Tibial artery (tissue), 4 donors: ENCODE results near the gene MID1IP1.

Experiments
- DNase-seq, 2 donors: peaks; one replicate each; pipeline ENCODE4 v3.0.0-alpha.2; 2019
- H3K27ac ChIP-seq, 2 donors: fragments of 200-600 bp; sonication (generic) in 1 of 2; 1 replicate in 1 of 2; 2 replicates in 1 of 2; pipeline ENCODE4 v1.5.1; 2018 to 2019; ENCODE audit warnings: mild to moderate bottlenecking in 1 of 2
- H3K27me3 ChIP-seq, 2 donors: fragments of 200-600 bp; sonication (generic) in 1 of 2; one replicate each; pipeline versions ENCODE4 v1.5.1 to v1.6.0; 2016 to 2019
- H3K36me3 ChIP-seq, 3 donors: fragments of 200-600 bp; sonication (generic) in 2 of 3; one replicate each; pipeline ENCODE4 v1.5.1; 2016 to 2019; ENCODE audit warnings: mild to moderate bottlenecking in 2 of 3
- H3K4me1 ChIP-seq, 4 donors: fragments of 200-600 bp; sonication (generic) in 2 of 4; 1 replicate in 3 of 4; 2 replicates in 1 of 4; pipeline ENCODE4 v1.5.1; 2016 to 2019
- H3K4me3 ChIP-seq, 2 donors: fragments of 200-600 bp; sonication (generic) in 1 of 2; 1 replicate in 1 of 2; 2 replicates in 1 of 2; pipeline ENCODE4 v1.5.1; 2018 to 2019; ENCODE audit warnings: mild to moderate bottlenecking in 2 of 2
- H3K9me3 ChIP-seq, 3 donors: fragments of 200-600 bp; sonication (generic) in 1 of 3; one replicate each; pipeline ENCODE4 v1.5.1; 2016 to 2019
- intact Hi-C: fragments of 100-400 bp; cut with DNase I; formaldehyde crosslinking; loops from one replicate; pipeline ENCODE4 v1.15.0; 2023; ENCODE audit warnings: low total_unique reads
- TF ChIP-seq, protein P1 (sequence below), 2 experiments: fragments of 200-600 bp in 1 of 2; fragments of 450-650 bp in 1 of 2; IDR thresholded peaks; one replicate each; pipeline ENCODE4 v1.5.1; 2017 to 2019; ENCODE audit warnings: antibody characterized with exemption in 2 of 2, mild to moderate bottlenecking in 1 of 2, moderate library complexity in 1 of 2

MID1IP1 gene

GRCh38 chrX:38803588-38804431, 2.6 kb downstream of the MID1IP1 start:
- TF ChIP-seq, protein P1, sequence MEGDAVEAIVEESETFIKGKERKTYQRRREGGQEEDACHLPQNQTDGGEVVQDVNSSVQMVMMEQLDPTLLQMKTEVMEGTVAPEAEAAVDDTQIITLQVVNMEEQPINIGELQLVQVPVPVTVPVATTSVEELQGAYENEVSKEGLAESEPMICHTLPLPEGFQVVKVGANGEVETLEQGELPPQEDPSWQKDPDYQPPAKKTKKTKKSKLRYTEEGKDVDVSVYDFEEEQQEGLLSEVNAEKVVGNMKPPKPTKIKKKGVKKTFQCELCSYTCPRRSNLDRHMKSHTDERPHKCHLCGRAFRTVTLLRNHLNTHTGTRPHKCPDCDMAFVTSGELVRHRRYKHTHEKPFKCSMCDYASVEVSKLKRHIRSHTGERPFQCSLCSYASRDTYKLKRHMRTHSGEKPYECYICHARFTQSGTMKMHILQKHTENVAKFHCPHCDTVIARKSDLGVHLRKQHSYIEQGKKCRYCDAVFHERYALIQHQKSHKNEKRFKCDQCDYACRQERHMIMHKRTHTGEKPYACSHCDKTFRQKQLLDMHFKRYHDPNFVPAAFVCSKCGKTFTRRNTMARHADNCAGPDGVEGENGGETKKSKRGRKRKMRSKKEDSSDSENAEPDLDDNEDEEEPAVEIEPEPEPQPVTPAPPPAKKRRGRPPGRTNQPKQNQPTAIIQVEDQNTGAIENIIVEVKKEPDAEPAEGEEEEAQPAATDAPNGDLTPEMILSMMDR (IDR thresholded peaks at IDR 0.05) = no peak
- DNase-seq = peak; percentile 83 to 91
- no peaks in the 10 kb centered on the region for H3K27me3 ChIP-seq
- peak overlapping the region; percentile 92 to 96 for H3K27ac ChIP-seq
- H3K4me3 ChIP-seq = peak overlapping the region; percentile 70 to 81
- intact Hi-C loops = loop anchor here (5.0 kb wide), 1 partner anchor 928 kb away; no protein-coding TSS in a partner anchor
- no peaks in the 10 kb centered on the region for H3K9me3 ChIP-seq
- H3K36me3 ChIP-seq = no peaks in the 10 kb centered on the region
- peaks cover 0 to 42% (median 0%) of the 10 kb centered on the region in 4 donors for H3K4me1 ChIP-seq

DNA sequence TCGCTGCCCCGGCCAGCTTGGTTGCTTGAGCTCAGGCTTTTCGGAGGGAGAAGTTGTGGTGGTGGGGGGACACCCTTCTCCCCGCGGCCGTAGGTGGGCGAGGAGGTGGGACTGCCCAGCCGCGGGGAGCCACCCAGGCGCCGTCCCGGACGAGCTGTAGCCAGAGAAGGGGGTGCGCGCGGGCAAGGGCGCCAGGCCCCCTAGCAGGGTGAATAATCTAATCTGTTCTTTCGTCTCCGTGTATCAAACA, 3.1 kb downstream of the MID1IP1 start:
- Histone ChIP-seq H3K4me1 (peaks cover 0 to 42% (median 0%) of the 10 kb centered on the region in 4 donors), H3K4me3 (peak overlapping the region; percentile 70 to 81), H3K9me3 (no peaks in the 10 kb centered on the region), H3K27ac (peak overlapping the region; percentile 92 to 96), H3K27me3 (no peaks in the 10 kb centered on the region), H3K36me3 (no peaks in the 10 kb centered on the region)
- intact Hi-C loops = loop anchor here (5.0 kb wide), 1 partner anchor 928 kb away; no protein-coding TSS in a partner anchor
- DNase-seq = no peak
- TF ChIP-seq, protein P1 (IDR thresholded peaks at IDR 0.05) = no peak

DNA sequence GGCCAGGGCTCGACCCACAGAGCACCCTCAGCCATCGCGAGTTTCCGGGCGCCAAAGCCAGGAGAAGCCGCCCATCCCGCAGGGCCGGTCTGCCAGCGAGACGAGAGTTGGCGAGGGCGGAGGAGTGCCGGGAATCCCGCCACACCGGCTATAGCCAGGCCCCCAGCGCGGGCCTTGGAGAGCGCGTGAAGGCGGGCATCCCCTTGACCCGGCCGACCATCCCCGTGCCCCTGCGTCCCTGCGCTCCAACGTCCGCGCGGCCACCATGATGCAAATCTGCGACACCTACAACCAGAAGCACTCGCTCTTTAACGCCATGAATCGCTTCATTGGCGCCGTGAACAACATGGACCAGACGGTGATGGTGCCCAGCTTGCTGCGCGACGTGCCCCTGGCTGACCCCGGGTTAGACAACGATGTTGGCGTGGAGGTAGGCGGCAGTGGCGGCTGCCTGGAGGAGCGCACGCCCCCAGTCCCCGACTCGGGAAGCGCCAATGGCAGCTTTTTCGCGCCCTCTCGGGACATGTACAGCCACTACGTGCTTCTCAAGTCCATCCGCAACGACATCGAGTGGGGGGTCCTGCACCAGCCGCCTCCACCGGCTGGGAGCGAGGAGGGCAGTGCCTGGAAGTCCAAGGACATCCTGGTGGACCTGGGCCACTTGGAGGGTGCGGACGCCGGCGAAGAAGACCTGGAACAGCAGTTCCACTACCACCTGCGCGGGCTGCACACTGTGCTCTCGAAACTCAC, 3.6 kb downstream of the MID1IP1 start:
- Histone ChIP-seq H3K27me3 (no peaks in the 10 kb centered on the region), H3K4me1 (peaks cover 0 to 42% (median 0%) of the 10 kb centered on the region in 4 donors), H3K9me3 (no peaks in the 10 kb centered on the region), H3K27ac (peak overlapping the region; percentile 92 to 96), H3K4me3 (peak overlapping the region; percentile 70 to 81), H3K36me3 (no peaks in the 10 kb centered on the region)
- DNase-seq = peak; percentile 19 to 64
- TF ChIP-seq, protein P1 (IDR thresholded peaks at IDR 0.05) = no peak
- intact Hi-C loops = loop anchor here (5.0 kb wide), 2 partner anchors 122 to 927 kb away; no protein-coding TSS in a partner anchor

DNA sequence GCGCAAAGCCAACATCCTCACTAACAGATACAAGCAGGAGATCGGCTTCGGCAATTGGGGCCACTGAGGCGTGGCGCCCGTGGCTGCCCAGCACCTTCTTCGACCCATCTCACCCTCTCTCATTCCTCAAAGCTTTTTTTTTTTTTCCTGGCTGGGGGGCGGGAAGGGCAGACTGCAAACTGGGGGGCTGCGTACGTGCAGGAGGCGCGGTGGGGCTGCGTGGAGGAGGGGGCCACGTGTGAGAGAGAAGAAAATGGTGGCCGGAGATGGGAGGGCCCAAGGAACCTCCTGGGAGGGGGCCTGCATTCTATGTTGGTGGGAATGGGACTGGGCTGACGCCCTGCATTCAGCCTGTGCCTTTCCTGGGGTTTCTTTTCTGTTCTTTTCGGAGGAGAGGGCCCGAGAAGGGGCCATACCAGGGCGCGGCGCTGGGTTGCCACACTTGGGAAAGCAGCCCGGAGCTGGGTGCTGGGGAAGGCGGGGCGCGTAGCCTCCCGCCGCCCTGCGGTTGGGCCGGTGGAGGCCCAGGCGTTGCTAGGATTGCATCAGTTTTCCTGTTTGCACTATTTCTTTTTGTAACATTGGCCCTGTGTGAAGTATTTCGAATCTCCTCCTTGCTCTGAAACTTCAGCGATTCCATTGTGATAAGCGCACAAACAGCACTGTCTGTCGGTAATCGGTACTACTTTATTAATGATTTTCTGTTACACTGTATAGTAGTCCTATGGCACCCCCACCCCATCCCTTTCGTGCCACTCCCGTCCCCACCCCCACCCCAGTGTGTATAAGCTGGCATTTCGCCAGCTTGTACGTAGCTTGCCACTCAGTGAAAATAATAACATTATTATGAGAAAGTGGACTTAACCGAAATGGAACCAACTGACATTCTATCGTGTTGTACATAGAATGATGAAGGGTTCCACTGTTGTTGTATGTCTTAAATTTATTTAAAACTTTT, 4.5 kb downstream of the MID1IP1 start:
- no peaks in the 10 kb centered on the region for H3K36me3 ChIP-seq
- intact Hi-C loops = loop anchor here (5.0 kb wide), 1 partner anchor 122 kb away; no protein-coding TSS in a partner anchor
- TF ChIP-seq, protein P1 (IDR thresholded peaks at IDR 0.05) = no peak
- peaks cover 0 to 38% (median 0%) of the 10 kb centered on the region in 4 donors for H3K4me1 ChIP-seq
- H3K4me3 ChIP-seq = peak overlapping the region; percentile 70 to 81
- no peaks in the 10 kb centered on the region for H3K27me3 ChIP-seq
- no peaks in the 10 kb centered on the region for H3K9me3 ChIP-seq
- peak; percentile 65 to 87 for DNase-seq
- H3K27ac ChIP-seq = peak overlapping the region; percentile 92 to 96
